Gastrocnemius medialis (tissue), 4 donors: ENCODE results near the gene ALG1L2.

Source experiments
- CTCF ChIP-seq, 5 experiments: fragments of 450-650 bp in 3 of 5; fragments of 200-600 bp in 2 of 5; sonication (generic) in 2 of 5; IDR thresholded peaks in 4 of 5; conservative IDR thresholded peaks in 1 of 5; 1 replicate in 4 of 5; 2 replicates in 1 of 5; pipeline ENCODE4 v1.5.1; 2016 to 2019; ENCODE audit warnings: antibody characterized with exemption in 5 of 5, mild to moderate bottlenecking in 3 of 5, moderate library complexity in 3 of 5
- POLR2A ChIP-seq, 2 donors: fragments of 450-650 bp; IDR thresholded peaks; one replicate each; pipeline ENCODE4 v1.6.1; 2017; ENCODE audit warnings: antibody characterized with exemption in 2 of 2, mild to moderate bottlenecking in 2 of 2, moderate library complexity in 2 of 2

GRCh38 chr3:130081351-130081881 lies at the start of gene ALG1L2:
- TF ChIP-seq CTCF (IDR thresholded peaks at IDR 0.05 in 4 of 5, conservative IDR thresholded peaks at IDR 0.05 in 1 of 5) (no peak), POLR2A (IDR thresholded peaks at IDR 0.05) (no peak)
